Omental fat pad (tissue), 4 donors: ENCODE data around the gene ECI1. TPM values are rescaled to one million over a fixed set of nuclear protein-coding genes. Genes with fewer than 3 reads are reported as not detected.

Source experiments
- ATAC-seq: fragments of 150-250 bp; one replicate; pipeline ENCODE4 v1.9.1; 2016; ENCODE audit warnings: mild to moderate bottlenecking, moderate library complexity; ENCODE audit not compliant: low FRiP score
- DNase-seq: peaks from one replicate; pipeline ENCODE4 v3.0.0-alpha.2; 2019; ENCODE audit warnings: low spot score
- CTCF ChIP-seq, 3 donors: fragments of 450-650 bp; IDR thresholded peaks; one replicate each; pipeline ENCODE4 v1.5.1; 2016 to 2017; ENCODE audit warnings: antibody characterized with exemption in 3 of 3, mild to moderate bottlenecking in 3 of 3, moderate library complexity in 2 of 3
- total RNA-seq, 4 donors: library from RNA; depleted of rRNA; stranded (reverse); fragments of >200 nt; gene quantifications; one replicate each; pipeline ENCODE4 v1.1.0, GENCODE V29; 2016

Gene ECI1
- total RNA-seq, 4 donors from 2014 or later: 26.2 to 66.5 (median 38.4) TPM

DNA sequence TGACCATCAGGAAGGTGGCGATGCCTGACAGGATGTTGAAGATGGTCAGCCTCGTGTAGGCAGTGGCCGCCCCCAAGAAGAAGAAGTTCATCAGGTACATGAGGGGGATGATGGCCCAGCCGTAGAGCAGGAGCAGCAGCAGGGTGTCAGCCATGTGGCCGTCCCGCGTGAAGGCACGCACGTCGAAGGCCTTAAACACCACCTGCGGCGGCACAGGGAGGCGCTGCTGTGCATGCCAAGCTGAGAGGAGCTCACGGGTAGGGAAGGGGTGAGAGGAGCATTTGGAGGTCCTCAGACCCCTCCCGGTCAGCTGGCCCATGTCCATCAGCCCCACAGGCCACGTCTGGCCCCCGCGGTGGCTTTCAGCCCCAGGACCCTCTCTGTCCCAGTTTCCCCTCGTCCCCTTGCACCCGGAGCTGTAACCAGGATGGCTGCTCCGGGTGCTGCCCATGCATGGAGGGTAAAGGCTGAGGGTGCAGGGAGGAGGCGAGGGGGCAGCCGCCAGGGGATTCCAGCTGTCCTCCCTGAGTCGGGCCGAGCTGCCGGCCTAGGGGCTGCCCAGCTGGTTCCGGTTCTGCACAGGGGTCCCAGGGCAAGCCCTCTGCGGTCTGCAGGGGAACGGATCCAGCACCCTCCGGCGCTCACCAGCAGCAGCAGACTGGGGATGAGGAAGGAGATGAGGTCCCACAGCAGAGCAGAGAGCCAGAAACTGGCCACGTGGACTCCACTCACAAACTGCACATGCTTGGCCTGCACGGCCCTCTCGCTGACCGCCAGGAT is 33.6 kb upstream of the ECI1 start:
- ATAC-seq: no peak
- TF ChIP-seq CTCF (IDR thresholded peaks at IDR 0.05): no peak
- DNase-seq: no peak

DNA sequence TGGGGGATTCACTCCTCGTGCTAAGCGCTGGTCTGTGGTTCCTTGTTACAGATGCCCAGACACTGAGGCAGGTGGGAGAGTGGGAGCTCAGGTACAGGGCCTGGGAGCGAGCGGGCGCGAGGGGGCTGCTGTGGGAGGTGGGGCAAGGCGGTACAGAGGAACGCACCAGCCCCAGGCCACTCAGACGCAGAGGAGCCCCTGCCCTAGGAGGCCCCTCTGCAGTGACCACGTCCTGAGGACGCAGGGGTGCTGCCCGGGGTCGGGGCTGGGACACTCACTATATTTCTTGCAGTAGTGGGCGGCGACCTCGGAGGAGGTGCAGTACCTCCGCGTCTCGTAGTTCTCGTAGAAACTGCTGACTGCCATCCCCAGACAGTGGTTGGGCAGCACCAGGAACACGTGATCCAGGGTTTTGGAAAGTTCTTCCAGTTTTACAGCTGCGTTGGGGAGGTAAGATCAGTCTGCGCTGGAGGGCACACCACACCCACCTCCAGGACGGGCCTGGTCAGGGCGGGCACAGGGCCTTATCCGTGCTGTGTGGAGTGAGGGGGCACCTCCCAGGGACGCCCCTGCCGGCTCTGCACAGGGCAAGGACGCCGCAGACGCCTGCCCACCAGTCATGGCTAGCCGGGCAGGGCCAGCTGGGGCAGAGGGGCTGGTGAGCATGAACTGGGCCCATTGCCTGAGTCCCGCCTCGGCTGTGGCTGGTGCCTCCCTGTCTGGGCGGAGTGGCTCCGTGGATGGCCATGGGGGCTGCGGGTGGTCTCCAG is 32.8 kb upstream of the ECI1 start:
- TF ChIP-seq CTCF (IDR thresholded peaks at IDR 0.05): no peak
- ATAC-seq: no peak
- DNase-seq: no peak

DNA sequence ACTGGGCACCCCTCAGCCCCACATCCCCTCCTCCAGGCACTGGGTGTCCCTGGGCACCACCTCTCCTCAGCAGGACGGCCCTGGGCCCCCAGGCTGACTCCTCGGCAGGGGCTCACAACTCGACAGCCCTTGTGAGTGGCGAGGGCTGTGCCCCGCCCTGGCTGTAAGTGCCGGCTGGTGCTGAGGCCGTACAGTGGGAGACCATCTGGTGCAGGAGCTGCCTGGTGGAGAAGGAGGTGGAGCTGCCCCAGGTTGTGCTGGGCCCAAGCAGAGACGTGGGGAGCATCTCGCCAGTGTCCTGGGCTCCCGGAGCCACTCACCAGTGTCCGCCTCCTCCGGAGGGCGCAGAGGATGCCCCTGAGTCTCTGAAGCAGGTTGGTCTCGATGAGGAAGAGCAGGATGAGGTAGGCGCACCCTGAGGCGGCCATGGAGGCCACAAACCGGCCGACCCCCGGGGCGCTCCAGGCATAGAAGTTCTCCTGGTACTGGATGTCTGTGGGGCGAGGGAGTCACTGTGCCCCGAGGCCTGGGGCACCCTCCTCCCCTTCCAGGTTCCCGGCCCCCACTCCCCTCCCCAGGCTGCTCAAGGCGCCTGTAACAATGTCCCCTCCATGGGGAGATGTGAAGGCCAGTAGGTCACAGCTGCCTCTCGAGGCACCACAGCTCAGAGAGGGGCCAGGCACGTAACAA is 31.6 kb upstream of the ECI1 start:
- DNase-seq (no peak), ATAC-seq (no peak)
- TF ChIP-seq CTCF (IDR thresholded peaks at IDR 0.05): no peak

GRCh38 chr16:2282262-2282661 is 30.9 kb upstream of the ECI1 start:
- DNase-seq: no peak
- TF ChIP-seq CTCF (IDR thresholded peaks at IDR 0.05): no peak
- ATAC-seq: no peak

DNA sequence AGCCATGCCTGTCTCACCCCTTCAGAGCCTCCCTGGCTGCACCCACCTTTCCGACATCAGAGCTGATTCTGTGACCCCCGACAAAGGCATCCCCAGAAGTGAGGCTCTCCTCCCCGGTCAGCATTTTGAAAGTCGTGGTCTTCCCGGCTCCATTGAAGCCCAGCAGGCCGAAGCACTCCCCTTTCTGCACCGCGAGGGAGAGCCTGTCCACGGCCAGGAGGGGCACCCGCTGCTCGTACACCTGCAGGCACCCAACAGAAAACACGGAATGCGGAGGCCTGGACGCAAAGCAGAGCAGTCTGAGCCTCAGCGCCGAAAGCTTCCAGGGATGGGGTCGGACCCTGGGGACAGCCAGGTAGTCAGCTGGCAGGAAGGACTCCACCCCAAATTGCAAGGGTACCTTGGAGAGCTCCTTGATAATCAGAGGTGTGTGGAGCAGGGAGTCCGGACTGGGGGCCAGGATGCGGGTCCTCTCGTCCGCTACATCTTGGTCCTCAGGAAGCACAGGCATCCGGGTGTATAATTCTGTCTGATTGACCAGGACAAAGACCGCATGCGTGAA is 29.7 kb upstream of the ECI1 start:
- ATAC-seq (no peak), DNase-seq (no peak)
- TF ChIP-seq CTCF (IDR thresholded peaks at IDR 0.05): no peak

- no peak for TF ChIP-seq CTCF (IDR thresholded peaks at IDR 0.05)
- ATAC-seq: no peak
- no peak for DNase-seq
These were observed 29.1 kb upstream of the ECI1 start for GRCh38 chr16:2280461-2280860.
